GM12864 (cell line): ENCODE results near the gene RXRA.

Experiments
- DNase-seq: peaks from one replicate; pipeline ENCODE4 v3.0.0-alpha.2; 2011; ENCODE audit warnings: low read depth
- H3K4me3 ChIP-seq: 2 replicates; pipeline ENCODE4 v1.5.1; 2011; ENCODE audit warnings: mild to moderate bottlenecking, low read depth, low read length, control low read depth
- TF ChIP-seq, protein P1 (sequence below): IDR thresholded peaks from 2 replicates; pipeline ENCODE4 v1.5.1; 2011; ENCODE audit warnings: low read depth, mild to moderate bottlenecking, moderate library complexity, low read length, control low read depth, inconsistent platforms; ENCODE audit errors: missing control alignments

Gene RXRA

DNA sequence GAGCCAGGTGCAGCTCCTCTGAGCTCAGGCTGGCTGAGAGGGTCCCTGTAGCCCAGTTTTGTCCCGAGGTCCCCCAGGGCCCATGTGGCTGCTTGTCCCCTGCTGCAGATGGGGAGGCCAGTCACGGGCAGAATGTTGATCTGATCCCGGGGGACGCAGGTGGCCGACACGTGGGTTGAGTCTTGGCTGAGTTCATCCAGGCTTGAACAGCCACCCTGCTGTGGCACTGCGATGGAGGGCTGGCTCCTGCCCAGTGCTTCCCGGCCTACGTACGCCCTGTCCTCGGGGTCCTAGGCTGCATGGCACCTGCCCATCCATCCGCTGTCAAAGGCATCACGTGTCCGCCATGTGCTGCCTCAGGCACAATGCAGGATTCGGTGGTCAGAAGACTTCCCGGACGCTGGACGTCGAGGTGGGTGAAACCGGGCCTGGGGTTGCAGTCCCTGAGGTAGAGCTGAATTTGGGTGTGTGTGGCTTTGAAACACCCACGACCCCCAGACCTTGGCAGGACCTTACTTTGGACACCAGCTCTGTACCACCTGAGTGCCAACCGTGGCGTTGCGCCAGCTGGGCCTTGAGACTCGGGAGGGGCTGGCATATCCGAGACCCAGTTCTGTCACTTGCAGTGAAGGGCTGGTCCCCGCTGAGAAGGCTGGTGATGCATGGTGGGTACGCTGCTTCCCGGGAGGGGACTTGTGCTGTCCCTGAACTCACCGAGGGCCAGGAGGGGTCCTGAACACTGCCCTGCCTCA, 22.3 kb downstream of the RXRA start:
- no peak overlapping the region for H3K4me3 ChIP-seq
- TF ChIP-seq, protein P1, sequence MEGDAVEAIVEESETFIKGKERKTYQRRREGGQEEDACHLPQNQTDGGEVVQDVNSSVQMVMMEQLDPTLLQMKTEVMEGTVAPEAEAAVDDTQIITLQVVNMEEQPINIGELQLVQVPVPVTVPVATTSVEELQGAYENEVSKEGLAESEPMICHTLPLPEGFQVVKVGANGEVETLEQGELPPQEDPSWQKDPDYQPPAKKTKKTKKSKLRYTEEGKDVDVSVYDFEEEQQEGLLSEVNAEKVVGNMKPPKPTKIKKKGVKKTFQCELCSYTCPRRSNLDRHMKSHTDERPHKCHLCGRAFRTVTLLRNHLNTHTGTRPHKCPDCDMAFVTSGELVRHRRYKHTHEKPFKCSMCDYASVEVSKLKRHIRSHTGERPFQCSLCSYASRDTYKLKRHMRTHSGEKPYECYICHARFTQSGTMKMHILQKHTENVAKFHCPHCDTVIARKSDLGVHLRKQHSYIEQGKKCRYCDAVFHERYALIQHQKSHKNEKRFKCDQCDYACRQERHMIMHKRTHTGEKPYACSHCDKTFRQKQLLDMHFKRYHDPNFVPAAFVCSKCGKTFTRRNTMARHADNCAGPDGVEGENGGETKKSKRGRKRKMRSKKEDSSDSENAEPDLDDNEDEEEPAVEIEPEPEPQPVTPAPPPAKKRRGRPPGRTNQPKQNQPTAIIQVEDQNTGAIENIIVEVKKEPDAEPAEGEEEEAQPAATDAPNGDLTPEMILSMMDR, result no peak
- DNase-seq, result no peak

DNA sequence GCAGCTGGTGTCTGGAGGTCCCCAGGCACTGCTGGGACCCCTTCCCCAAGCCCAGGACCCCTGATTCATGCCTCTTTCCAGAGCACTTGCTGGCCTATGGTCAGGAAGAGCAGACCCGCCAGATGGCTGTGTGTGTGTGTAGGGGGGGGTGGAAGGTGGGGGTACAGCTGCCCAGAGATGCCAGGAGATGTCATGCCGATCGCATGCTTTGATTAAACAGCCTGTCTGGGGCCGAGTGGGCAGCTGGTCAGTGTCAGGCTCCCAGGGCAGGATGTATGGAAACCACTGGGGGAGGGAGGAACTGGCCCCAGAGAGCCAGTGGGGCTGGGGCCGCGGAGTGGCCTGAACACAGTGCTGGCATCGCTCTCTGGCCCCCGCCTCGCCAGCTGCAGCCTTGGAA, 23.7 kb downstream of the RXRA start:
- TF ChIP-seq, protein P1, result no peak
- no peak overlapping the region for H3K4me3 ChIP-seq
- DNase-seq, result no peak

DNA sequence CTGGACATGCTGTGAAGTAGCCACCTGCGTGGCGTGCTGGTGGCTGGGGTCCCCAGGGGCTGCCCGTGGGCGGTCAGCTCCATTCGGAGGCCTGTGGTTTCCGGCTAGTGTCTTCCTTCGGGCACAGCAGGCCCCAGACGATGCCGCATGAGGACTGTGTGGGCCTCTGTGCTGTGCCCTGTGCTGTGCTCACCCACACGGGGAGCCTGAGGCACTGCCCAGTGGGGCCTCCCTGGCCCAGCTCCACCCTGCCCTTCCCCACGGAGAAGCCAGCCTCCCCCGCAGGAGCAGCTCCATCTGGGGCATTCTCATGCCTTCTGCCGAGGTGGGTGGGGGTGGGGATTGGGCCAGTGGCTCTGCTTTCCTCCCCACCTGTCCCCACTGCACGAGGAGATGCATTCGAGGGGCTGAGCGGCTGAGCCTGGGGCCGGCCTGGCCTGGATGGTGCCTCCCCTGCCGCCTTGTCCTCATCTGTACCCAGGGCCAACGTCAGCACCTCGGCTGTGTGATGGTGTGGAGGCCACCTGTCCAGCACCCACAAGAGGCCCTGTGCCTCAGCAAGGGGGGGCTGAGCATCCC, 24.2 kb downstream of the RXRA start:
- H3K4me3 ChIP-seq, result no peak overlapping the region
- TF ChIP-seq, protein P1, result no peak
- no peak for DNase-seq

DNA sequence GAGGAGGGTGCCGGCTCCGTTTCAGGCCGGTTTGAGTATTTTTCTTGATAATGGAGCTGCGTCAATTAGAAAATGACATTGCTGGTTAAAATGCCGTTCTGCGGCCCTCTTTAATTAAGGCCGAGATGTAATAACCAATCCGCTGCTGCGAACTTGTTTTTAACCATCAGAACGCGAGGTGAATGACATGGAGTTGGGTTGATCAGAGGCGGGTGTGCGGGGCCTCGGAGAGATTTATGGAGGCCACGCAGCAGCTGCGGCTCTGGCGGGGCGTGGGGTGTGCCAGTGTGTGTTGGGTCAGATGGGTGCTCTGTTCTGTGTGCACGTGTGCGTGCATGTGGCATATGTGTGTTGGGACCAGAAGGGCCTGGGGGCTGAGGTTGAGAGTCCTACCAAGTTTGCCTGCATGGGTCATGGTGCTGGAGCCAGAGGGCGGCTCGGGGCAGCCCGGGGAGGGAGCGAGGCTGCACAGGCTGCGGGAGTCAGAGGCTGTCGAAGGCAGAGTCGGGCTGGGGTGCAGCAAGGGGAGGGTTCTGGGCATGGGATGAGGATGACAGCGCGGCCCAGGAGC, 25.4 kb downstream of the RXRA start:
- H3K4me3 ChIP-seq, result no peak overlapping the region
- DNase-seq, result no peak
- TF ChIP-seq, protein P1, result no peak

DNA sequence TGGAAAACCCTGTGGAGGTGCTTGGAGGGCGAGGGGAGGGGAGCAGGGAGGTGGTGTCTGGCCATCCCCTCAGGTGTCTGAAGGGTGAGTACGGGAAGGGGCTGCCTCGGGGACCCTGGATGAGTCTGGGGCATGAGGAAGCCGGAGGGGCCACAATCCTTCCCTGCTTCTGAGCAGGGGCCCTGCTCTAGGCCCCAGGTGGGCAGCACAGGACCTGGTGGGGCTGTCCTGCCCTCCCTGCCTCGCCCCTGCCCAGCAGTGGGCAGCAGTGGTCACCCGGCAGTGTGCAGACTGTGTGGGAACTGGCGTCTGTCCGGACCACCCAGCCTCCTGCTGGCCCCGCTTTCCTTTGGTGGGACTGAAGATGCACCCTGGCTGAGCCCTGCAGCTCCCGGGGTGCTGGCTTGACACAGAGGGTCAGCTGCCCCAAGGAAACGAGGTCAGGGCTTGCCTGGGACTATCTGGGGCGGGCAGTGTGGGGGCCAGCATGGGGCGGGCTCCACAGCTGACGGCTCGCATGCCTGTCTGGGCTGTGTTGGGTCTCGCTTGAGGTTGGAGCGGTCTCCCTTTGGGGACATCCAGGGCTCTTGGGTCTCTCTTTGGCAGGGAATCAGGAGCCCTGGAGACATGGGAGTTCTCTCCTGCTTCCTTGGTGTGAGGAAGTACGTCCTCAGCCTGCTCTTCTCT, 26.1 kb downstream of the RXRA start:
- no peak overlapping the region for H3K4me3 ChIP-seq
- TF ChIP-seq, protein P1, result no peak
- no peak for DNase-seq

DNA sequence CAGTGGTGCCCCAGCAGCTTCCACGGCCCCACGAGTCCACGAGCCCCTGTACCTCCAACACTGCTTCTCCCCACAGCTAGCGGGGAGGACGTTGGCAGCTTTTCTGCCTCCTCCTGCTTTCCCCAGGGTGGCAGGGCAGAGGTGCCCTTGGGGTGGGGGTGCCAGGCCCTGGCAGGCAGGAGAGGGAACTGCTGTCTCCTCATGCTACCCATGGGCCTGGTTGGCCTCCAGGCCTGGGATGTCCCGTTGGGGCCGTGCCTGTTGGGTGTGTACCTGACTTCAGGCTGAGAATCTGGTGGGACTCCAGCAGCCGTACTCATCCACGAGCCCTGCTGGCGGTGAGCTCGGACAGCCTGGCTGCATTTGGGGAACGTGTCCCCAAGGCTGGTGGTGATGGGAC, 27.3 kb downstream of the RXRA start:
- TF ChIP-seq, protein P1, result no peak
- no peak overlapping the region for H3K4me3 ChIP-seq
- no peak for DNase-seq
